GM12873 (cell line): ENCODE measurements around the gene SRPK2.

ENCODE experiments used
- TF ChIP-seq, protein P1 (sequence below): IDR thresholded peaks from 2 replicates; pipeline ENCODE4 v1.5.1; 2012; ENCODE audit warnings: low read depth, mild to moderate bottlenecking, moderate library complexity, low read length, control low read depth; ENCODE audit not compliant: insufficient read depth; ENCODE audit errors: missing control alignments

The SRPK2 gene

DNA sequence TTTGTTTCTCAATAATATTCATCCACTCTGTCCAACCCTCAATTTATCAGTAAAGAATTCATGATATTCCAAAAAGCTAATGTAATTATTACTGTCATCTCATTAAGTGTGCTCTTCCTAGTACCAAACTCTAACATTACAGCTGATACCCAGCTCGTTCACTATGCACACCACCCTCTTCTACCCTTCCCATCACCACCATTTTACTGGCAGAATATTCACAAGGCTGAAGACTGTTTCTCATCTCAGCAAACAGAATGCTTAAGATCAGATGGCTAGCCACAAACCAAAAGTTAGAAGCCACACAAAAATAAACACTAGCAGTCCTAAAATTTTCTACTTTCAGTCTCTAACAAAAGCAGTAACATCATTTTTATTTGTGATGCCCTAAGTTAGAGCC is 121.5 kb downstream of the SRPK2 start:
- TF ChIP-seq, protein P1, sequence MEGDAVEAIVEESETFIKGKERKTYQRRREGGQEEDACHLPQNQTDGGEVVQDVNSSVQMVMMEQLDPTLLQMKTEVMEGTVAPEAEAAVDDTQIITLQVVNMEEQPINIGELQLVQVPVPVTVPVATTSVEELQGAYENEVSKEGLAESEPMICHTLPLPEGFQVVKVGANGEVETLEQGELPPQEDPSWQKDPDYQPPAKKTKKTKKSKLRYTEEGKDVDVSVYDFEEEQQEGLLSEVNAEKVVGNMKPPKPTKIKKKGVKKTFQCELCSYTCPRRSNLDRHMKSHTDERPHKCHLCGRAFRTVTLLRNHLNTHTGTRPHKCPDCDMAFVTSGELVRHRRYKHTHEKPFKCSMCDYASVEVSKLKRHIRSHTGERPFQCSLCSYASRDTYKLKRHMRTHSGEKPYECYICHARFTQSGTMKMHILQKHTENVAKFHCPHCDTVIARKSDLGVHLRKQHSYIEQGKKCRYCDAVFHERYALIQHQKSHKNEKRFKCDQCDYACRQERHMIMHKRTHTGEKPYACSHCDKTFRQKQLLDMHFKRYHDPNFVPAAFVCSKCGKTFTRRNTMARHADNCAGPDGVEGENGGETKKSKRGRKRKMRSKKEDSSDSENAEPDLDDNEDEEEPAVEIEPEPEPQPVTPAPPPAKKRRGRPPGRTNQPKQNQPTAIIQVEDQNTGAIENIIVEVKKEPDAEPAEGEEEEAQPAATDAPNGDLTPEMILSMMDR = no peak

DNA sequence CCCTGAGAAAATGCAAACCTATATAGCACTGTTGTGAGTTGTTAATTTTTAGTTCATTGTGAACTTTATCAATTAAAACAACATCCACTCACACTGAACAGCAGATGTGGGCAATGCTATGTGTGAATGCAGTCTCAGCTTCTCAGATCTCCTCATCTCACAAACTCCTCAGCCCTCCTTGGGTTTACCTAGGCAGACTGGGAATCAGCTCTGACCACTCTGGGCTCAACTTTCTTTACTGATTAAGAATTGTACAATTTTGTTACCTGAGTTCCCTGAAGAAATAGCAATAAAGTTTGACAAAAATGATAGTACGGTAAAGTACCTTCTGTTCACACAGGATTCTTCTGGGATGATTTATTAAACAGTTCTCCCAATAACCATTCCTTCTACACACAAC is 124.0 kb downstream of the SRPK2 start:
- TF ChIP-seq, protein P1 = no peak

DNA sequence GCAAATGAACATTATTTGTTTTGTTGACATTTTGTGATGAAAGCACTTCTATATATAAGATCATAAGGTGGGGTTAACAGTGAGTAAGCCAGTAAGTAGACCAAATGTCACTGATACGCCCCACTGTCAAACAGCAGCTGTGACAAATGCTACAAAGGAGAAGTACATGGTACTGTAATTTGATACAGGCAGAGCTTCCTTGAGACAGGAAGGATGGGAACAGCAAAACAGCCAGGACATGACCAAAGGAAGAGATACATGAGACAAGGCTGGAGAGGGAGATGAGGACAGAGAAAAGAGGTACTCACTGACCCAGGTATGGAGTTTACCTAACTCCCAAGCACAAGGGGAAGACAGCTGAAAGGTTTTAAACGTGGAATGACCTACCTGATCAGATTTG is 127.0 kb downstream of the SRPK2 start:
- TF ChIP-seq, protein P1 = no peak

DNA sequence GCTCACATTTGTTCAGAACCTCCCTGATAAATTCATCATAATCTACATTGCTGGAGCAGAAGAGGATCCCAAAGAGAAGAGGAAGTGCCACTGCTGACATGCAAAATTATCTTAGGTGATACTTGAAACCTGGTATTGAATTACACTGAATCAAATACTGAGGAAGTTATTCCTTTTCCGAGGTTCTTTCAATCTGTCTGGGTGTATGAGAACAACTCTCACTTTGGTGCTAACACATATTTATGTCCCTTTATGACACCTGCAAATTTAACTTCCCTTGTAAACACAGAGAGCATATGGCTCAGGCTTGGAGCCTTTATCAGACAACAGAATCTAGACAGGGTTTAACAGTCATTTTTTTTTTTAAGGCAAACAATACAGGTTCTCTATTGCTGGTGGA is 131.4 kb downstream of the SRPK2 start:
- TF ChIP-seq, protein P1 = no peak

DNA sequence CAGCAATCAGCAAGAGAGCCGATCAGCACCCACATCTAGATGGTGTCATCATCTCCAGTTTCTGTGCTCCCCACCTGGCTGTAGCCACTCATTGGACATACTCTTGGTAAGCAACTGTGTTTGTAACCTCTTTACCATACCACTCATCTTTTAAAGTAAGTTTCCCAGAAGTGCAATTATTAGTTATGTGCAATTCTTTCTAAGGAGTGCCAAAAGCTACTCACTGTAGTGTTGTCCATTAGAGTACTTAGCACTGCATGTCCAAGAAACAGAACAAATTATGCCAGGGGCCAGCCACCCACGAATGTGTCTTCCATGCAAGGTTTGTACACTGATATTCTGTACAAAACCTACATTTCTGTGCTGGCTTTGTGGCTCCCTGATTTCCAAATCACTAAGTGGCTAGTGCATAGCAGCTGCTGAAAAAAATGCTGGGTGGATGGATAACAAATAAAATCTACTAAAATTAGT is 131.9 kb downstream of the SRPK2 start:
- TF ChIP-seq, protein P1 = no peak

DNA sequence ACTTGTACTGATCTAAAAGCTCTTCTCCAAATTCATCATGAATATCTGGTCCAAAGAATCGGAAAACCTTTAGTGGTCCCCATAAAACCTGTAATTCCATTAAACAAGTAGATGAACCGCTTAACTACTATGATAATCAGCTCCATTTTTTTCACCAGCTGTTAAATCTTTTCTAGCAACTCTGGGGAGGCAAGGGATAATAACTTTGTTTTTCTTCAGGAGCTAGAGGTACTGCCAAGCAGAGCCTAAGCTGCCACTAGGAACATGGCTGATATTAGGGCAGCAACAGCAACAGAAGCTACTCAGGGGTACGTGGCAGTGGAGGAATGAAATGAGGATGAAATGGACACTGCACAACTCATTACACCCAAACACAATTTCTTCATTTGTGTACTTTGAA is 138.0 kb downstream of the SRPK2 start:
- TF ChIP-seq, protein P1 = no peak

DNA sequence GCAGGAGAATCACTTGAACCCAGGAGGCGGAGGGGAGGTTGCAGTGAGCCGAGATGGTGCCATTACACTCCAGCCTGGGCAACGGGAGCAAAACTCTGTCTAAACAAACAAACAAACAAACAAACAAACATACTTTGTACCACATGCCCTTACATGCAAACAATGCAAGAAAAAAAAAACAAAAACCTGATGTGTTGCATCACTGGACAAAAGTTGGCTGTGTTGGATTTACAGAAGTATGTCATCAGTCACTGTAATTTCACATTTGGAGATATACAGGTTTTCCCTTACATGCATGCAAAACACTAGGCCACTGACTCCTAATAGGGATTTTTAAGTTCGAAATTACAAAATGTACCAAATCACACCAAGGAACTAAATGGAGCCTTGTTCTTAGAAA is 138.5 kb downstream of the SRPK2 start:
- TF ChIP-seq, protein P1 = no peak

DNA sequence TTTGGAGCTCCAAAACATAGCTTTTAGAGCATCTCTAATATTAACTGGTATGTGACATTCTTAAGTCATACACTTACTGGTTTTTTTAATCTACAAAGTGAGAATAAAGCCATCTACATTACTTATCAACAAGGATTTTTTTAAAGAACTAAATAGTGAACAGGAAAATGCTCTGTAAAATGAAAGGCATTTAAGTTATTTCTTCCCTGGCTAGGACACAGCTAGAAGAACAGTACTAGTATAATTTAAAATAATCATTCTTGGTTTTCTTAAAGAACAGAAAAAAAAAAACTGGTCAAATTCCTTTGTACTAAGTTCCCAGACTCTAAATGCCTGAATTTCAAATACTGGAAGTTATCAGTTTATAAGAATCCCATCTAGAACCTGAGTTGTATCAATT is 139.5 kb downstream of the SRPK2 start:
- TF ChIP-seq, protein P1 = no peak
